Measurements from ENCODE around the gene PDE8A.
"Not testable (repeated sequence)": the region's sequence is repeated elsewhere in the genome, so short reads cannot be mapped to it uniquely, and the experiment has no call there.

The PDE8A gene

GRCh38 chr15:84961707-84962106 is 19.9 kb upstream of the PDE8A start:
- no peak for DNase-seq (ENCODE audit: low read depth)

- DNase-seq (ENCODE audit: low read depth), result no peak
Observed at GRCh38 chr15:84962955-84963354, 18.7 kb upstream of the PDE8A start.

GRCh38 chr15:84967380-84967779 is 14.3 kb upstream of the PDE8A start:
- no peak for DNase-seq (ENCODE audit: low read depth)

GRCh38 chr15:84968301-84968700 is 13.4 kb upstream of the PDE8A start:
- no peak for DNase-seq (ENCODE audit: low read depth)

- DNase-seq (ENCODE audit: low read depth), result no peak
Observed at GRCh38 chr15:84969257-84969656, 12.4 kb upstream of the PDE8A start.

- no peak for DNase-seq (ENCODE audit: low read depth)
Observed at GRCh38 chr15:84970843-84971242, 10.8 kb upstream of the PDE8A start.

GRCh38 chr15:84973492-84974460 is 7.9 kb upstream of the PDE8A start:
- no peak for DNase-seq (ENCODE audit: low read depth)

- no peak for DNase-seq (ENCODE audit: low read depth)
Observed at GRCh38 chr15:84975871-84976351, 5.7 kb upstream of the PDE8A start.

- no peak for DNase-seq (ENCODE audit: low read depth)
Observed at GRCh38 chr15:84976746-84977345, 4.8 kb upstream of the PDE8A start.

GRCh38 chr15:84979651-84980050 is 2.0 kb upstream of the PDE8A start:
- no peak for DNase-seq (ENCODE audit: low read depth)

GRCh38 chr15:84980196-84981053 is 1.2 kb upstream of the PDE8A start:
- DNase-seq (ENCODE audit: low read depth), result peak; percentile 58

- DNase-seq (ENCODE audit: low read depth), result peak; percentile 93
Observed at GRCh38 chr15:84981054-84981710, 474 bp upstream of the PDE8A start.

GRCh38 chr15:84982301-84982920 is 755 bp downstream of the PDE8A start:
- DNase-seq (ENCODE audit: low read depth), result no peak

- no peak for DNase-seq (ENCODE audit: low read depth)
Observed at GRCh38 chr15:84983294-84983693, 1.6 kb downstream of the PDE8A start.

- no peak for DNase-seq (ENCODE audit: low read depth)
Observed at GRCh38 chr15:84983711-84984110, 2.1 kb downstream of the PDE8A start.

- DNase-seq (ENCODE audit: low read depth), result no peak
Observed at GRCh38 chr15:84985158-84985557, 3.5 kb downstream of the PDE8A start.

GRCh38 chr15:84987351-84987750 is 5.7 kb downstream of the PDE8A start:
- not testable (repeated sequence) for DNase-seq (ENCODE audit: low read depth)

GRCh38 chr15:84987949-84988624 is 6.4 kb downstream of the PDE8A start:
- DNase-seq (ENCODE audit: low read depth), result no peak

- DNase-seq (ENCODE audit: low read depth), result no peak
Observed at GRCh38 chr15:84988909-84989644, 7.4 kb downstream of the PDE8A start.

GRCh38 chr15:84990507-84990906 is 8.9 kb downstream of the PDE8A start:
- DNase-seq (ENCODE audit: low read depth), result no peak
